ENCODE results near the gene CETP. TPM values are rescaled to one million over a fixed set of nuclear protein-coding genes. Genes with fewer than 3 reads are reported as not detected.

The CETP gene
- total and polyA plus RNA-seq, 9 of the 15 experiments (the other 6 are each of a cell fraction or from before 2014, with no cell fraction given): 0.07 to 0.11 TPM; not detected in 7

GRCh38 chr16:57025941-57026777, 64.4 kb downstream of the CETP start (continued):
- no peak for TF ChIP-seq SFPQ (IDR thresholded peaks at IDR 0.05; ENCODE audit: low read depth, low read length)
- no peak for TF ChIP-seq YY1 (IDR thresholded peaks at IDR 0.05; ENCODE audit: borderline replicate concordance in 1 of 3, control insufficient read depth in 1 of 3, extremely low read depth in 1 of 3, insufficient read depth in 3 of 3, insufficient read length in 1 of 3, insufficient replicate concordance in 2 of 3, low read depth in 1 of 3, low read length in 2 of 3)
- no peak for TF ChIP-seq ZNF507 (tag; conservative IDR thresholded peaks at IDR 0.05)
- no peak for TF ChIP-seq PHB (CRISPR knock-in tag; IDR thresholded peaks at IDR 0.05)
- no peak for TF ChIP-seq ZNF592 (IDR thresholded peaks at IDR 0.05)
- TF ChIP-seq SMARCC2 (IDR thresholded peaks at IDR 0.05; ENCODE audit: low read depth): no peak
- TF ChIP-seq JUN (IDR thresholded peaks at IDR 0.05; ENCODE audit: borderline replicate concordance, low read depth, low read length): no peak
- no peak for TF ChIP-seq JUN (CRISPR knock-in tag; IDR thresholded peaks at IDR 0.05; ENCODE audit: borderline replicate concordance)
- no peak for TF ChIP-seq HDGF (IDR thresholded peaks at IDR 0.05)
- no peak for TF ChIP-seq ZBTB26 (CRISPR knock-in tag; IDR thresholded peaks at IDR 0.05)
- no peak for TF ChIP-seq ZBTB11 (CRISPR knock-in tag; IDR thresholded peaks at IDR 0.05)
- no peak for TF ChIP-seq NR2F6 (CRISPR knock-in tag; IDR thresholded peaks at IDR 0.05)
- TF ChIP-seq SAFB (IDR thresholded peaks at IDR 0.05; ENCODE audit: borderline replicate concordance, low read depth, low read length): no peak
- TF ChIP-seq TEAD1 (CRISPR knock-in tag; IDR thresholded peaks at IDR 0.05): no peak

Measured in K562 (cell line).